ENCODE data around the gene COL18A1.

DNA sequence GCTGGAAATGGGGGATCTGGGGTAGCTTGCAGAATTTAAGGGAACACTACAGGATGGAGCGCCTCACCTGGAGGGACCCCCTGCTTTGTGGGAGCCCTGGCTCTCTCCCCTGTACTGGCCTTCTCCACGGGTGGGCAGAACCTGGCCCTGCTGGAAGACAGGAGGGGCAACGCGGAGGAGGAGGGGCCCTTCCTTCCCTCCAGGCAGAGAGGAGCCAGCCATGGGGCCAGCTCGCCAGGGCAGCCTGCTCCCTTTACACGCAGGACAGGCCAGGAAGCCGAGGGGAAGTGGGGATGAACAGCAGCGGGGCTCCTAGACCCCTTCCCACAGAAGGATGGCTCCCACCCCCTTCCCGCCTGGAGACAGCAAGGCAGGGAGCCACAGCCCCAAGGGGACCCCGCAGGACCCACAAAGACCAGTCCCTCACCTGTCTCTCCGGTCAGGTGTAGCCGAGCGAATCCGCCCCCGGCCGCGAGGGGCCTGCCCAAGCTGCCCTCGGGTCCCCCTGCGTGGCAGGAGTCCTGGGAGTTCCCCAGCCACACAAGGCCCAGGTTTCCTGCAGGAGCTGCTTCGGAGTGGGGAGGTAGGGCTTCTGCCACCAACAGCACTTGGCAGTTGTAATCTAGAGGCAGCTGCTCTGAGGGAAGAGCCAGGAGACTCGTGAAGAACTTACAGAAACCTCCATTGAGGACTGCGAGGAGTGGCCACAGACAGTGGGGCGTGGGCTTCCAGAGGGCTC, 138.9 kb downstream of the COL18A1 start:
- TF ChIP-seq RXRA (IDR thresholded peaks at IDR 0.05; ENCODE audit: borderline replicate concordance, low read depth) (no peak), YY1 (IDR thresholded peaks at IDR 0.05; ENCODE audit: low read depth) (no peak), FOXM1 (IDR thresholded peaks at IDR 0.05; ENCODE audit: low read depth) (no peak), ELF1 (IDR thresholded peaks at IDR 0.05) (no peak), MXI1 (IDR thresholded peaks at IDR 0.05; ENCODE audit: low read depth, low read length) (no peak), NFIC (IDR thresholded peaks at IDR 0.05; ENCODE audit: borderline replicate concordance) (no peak)
- TF ChIP-seq, protein P1, sequence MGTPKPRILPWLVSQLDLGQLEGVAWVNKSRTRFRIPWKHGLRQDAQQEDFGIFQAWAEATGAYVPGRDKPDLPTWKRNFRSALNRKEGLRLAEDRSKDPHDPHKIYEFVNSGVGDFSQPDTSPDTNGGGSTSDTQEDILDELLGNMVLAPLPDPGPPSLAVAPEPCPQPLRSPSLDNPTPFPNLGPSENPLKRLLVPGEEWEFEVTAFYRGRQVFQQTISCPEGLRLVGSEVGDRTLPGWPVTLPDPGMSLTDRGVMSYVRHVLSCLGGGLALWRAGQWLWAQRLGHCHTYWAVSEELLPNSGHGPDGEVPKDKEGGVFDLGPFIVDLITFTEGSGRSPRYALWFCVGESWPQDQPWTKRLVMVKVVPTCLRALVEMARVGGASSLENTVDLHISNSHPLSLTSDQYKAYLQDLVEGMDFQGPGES (IDR thresholded peaks at IDR 0.05; ENCODE audit: low read depth, low read length) = no peak
- TF ChIP-seq, protein P2, sequence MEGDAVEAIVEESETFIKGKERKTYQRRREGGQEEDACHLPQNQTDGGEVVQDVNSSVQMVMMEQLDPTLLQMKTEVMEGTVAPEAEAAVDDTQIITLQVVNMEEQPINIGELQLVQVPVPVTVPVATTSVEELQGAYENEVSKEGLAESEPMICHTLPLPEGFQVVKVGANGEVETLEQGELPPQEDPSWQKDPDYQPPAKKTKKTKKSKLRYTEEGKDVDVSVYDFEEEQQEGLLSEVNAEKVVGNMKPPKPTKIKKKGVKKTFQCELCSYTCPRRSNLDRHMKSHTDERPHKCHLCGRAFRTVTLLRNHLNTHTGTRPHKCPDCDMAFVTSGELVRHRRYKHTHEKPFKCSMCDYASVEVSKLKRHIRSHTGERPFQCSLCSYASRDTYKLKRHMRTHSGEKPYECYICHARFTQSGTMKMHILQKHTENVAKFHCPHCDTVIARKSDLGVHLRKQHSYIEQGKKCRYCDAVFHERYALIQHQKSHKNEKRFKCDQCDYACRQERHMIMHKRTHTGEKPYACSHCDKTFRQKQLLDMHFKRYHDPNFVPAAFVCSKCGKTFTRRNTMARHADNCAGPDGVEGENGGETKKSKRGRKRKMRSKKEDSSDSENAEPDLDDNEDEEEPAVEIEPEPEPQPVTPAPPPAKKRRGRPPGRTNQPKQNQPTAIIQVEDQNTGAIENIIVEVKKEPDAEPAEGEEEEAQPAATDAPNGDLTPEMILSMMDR (IDR thresholded peaks at IDR 0.05) = no peak
- TF ChIP-seq, protein P3, sequence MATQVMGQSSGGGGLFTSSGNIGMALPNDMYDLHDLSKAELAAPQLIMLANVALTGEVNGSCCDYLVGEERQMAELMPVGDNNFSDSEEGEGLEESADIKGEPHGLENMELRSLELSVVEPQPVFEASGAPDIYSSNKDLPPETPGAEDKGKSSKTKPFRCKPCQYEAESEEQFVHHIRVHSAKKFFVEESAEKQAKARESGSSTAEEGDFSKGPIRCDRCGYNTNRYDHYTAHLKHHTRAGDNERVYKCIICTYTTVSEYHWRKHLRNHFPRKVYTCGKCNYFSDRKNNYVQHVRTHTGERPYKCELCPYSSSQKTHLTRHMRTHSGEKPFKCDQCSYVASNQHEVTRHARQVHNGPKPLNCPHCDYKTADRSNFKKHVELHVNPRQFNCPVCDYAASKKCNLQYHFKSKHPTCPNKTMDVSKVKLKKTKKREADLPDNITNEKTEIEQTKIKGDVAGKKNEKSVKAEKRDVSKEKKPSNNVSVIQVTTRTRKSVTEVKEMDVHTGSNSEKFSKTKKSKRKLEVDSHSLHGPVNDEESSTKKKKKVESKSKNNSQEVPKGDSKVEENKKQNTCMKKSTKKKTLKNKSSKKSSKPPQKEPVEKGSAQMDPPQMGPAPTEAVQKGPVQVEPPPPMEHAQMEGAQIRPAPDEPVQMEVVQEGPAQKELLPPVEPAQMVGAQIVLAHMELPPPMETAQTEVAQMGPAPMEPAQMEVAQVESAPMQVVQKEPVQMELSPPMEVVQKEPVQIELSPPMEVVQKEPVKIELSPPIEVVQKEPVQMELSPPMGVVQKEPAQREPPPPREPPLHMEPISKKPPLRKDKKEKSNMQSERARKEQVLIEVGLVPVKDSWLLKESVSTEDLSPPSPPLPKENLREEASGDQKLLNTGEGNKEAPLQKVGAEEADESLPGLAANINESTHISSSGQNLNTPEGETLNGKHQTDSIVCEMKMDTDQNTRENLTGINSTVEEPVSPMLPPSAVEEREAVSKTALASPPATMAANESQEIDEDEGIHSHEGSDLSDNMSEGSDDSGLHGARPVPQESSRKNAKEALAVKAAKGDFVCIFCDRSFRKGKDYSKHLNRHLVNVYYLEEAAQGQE (IDR thresholded peaks at IDR 0.05; ENCODE audit: low read depth, low read length) = no peak
